Dedifferentiated amniotic fluid mesenchymal stem cell (primary cell): ENCODE data around the gene ZNF620.
A peak's percentile ranks its signal among the peaks of the same experiment; 100 is the strongest.
"Not testable (repeated sequence)": the region's sequence is repeated elsewhere in the genome, so short reads cannot be mapped to it uniquely, and the experiment has no call there.

ENCODE experiments used
- DNase-seq: peaks from one replicate; pipeline ENCODE4 v3.0.0-alpha.2; 2016; ENCODE audit errors: extremely low spot score

The ZNF620 gene

DNA sequence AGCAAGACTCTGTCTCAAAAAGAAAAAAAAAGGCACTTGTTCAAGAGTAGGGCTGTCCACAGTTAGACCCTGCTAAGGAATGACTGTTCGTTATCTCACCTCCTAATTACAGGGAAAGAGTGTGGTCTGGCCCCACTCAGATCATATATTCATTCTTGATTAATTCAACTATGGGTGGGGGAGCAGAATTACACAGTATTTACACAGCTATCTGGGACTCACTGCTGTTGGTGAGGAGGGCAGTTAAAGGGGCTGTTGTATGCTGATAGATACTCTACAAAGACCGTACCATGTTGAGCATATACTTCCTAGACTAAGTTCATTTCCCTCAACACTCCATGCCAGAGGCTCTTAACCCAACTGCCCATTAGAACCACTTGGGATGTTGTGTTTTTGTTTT lies 3.8 kb upstream of the ZNF620 start:
- no peak for DNase-seq

DNA sequence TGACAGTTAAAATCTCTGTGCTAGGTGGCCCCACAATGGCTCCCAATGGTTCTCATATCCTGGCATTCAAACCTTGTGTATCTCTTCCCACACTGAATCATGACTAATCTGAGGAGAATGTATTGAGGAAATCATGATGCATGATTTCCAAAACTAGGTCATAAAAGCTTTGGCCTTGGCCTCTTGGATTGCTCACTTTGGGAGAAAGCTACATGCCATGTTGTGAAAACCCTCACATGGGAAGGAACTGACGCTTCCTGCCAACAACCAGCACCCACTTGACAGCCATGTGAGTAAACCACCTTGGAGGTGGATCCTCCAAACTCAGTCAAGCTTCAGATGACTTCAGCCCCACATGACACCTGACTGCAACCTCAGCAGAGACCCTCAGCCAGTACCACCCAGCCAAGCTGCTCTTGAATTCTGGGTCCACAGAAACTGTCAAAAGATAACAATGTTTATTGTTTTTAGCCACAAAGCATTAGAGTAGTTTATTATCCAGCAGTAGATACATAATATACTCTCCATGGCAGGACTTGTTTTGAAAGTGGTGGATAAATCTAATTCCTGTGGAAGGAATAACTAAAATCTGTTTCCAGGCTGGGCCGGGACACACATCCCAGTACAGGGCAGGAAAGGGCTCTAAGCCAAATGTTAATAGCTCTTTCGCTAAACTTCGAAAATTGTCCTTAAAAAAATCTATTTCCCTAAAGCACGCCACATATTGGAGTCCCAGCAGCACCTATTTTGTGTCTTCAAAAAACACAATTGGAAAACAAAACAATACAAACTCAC lies 1.0 kb upstream of the ZNF620 start:
- DNase-seq = peak; percentile 66

DNA sequence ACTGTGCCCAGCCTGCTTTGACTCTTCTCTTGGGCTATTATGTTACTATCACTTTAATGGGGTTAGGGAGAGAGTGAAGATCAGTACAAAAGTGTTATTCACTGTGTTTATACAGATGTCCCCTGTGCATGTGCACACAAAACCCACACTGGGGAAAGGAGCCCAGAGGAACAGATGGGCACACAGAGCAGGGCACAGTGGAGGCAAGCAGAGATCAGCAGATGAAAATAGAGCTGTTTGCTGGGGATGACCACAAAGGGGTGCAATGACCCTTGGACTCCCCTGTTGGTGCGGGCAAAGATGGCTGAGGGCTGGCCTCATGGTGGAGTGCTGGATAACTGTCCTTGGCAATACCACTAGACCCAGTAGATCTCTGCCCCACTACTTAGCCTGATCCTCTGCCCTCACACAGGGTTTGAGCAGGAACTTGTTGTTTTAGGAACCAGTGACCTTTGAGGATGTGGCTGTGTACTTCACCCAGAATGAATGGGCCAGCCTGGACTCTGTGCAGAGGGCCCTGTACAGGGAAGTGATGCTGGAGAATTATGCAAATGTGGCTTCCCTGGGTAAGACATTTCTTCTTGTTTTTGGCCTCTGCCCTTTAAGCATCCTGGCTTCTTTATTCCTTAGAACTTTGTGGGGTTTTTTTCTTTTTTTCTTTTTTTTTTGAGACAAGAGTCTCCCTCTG lies 5.3 kb downstream of the ZNF620 start:
- no peak for DNase-seq

DNA sequence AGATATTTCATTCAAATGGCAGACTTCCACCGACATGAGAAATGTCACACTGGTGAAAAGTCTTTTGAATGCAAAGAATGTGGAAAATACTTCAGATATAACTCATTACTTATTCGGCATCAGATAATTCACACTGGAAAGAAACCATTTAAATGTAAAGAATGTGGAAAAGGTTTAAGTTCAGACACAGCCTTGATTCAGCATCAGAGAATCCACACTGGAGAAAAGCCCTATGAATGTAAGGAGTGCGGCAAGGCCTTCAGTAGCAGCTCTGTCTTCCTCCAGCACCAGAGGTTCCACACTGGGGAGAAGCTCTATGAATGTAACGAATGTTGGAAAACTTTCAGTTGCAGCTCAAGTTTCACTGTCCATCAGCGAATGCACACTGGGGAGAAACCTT lies 10.4 kb downstream of the ZNF620 start:
- DNase-seq = peak; percentile 30

DNA sequence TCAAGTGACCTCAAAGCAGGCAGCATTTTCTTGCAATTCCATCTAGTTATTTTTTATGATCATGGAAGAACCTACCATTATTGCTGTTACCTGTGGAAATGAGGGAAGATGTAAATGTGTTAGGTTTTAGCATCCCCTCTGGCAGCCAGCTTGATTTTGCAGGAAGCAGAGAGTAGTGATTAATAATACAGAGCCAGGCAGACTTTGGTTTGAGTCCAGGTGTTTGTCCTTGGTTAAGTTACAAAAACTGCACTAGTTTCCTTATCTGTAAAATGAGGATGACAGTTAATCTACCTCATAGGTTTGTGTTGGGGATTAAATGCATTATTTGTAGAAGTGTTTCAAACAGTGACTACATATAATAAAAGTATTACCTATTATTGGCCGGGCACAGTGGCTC lies 12.2 kb downstream of the ZNF620 start:
- DNase-seq = no peak

DNA sequence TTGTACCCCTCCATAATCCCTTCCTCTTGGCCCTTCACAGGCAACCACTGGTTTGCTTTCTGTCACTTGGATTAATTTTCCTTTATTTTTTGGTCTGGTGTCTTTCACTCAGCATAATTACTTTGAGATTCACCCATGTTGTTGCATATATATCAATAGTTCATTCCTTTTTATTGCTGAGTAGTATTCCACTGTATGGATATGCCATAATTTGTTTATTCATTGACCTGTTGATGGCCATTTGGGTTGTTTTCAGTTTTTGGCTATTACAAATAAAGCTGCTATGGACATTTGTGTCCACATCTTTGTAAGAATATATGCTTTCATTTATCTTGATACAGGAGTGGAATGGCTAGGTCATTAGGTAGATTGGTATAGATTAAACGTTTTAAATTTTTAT lies 13.0 kb downstream of the ZNF620 start:
- no peak for DNase-seq

DNA sequence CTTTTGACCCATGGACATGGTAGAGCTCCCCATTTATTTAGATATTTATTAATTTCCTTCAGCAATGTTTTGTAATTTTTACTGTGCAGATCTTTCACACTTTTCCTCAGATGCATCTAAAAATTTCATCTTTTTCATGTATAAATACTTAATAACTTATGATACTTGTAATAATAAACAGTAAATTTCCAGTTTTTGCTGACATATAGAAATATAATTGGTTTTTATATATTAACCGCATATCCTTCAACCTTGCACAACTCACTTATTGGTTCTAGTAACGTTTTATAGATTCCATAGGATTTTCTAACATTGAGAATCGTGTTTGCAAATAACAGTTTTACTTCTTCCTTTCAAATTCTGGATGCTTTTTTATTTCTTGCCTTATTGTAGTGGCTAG lies 15.4 kb downstream of the ZNF620 start:
- DNase-seq = no peak

DNA sequence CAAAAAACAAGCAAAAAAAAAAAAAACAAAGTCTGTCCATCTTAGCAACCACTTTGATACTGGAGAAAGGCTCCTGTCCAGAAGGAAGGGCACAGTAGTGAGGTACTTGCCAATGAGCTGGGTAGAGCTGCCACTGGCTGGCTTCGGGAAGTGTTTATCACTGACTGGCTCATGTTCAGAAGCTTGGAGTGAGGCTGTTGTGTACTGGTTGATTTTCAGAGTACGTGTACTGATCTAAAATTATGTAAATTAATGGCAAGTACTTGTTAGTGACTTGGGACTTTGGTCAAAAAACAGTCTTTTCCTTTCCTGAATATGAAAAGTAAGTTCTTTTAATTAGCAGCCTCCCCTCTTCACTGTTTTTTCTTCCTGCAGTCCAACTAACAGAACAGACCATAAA lies 17.9 kb downstream of the ZNF620 start:
- DNase-seq = no peak

DNA sequence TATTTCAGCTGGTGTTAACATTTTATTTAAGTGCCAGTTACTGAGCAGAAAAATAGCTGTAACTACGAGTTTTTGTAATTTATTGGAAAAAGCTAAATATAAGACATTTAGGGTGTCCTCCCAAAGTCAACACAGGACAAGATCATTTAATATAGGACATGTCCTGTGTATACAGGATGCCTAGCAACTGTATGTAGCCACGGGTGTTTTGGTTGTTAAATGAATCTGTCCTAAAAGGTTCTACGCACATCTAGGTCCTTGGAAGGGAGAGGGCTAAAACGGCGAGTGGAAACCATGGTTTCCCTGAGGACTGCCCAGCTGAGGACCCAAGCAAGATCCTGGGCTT lies 18.4 kb downstream of the ZNF620 start:
- DNase-seq = no peak

DNA sequence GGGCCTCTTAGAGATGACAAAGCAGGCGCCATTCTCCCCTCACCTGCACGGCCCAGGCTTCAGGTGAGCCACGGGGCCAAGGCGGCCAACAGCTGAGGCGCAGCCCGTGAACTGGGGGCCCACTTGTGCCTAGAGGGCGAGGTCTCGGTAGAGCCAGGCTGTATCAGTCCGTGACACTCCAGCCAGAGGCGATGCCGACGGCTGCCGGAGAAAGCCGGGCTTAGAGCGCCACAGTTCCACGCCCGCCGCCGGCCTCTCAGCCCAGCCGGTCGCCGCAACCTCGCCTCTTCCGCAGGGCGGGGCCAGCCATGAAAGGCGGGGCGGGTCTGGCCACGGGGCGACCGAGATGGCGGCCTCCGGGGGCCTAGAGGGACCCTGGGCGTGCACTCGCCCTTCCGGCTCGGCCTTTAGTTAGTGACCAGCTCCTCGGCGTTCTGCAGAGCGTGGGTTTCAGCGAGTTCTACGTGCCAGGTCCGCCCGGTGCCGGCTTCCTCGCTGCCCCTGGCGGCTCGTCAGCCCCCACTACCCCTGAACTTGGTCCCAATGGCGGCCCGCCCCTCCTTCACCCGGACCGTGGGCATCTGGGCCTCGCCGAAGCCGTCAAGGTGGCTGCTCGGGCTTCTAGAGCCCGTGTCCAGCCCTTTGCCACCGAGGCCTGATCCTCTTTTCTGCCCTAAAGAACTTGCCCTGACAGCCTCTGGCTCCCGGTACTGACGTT lies 18.9 kb downstream of the ZNF620 start, which contains the start of gene ZNF621:
Gene ZNF621, plus strand, starts transcription at position 393 of the 718 bp plus-strand sequence. CDS start 881 bp downstream, outside the sequence.
- peak; percentile 52 for DNase-seq

DNA sequence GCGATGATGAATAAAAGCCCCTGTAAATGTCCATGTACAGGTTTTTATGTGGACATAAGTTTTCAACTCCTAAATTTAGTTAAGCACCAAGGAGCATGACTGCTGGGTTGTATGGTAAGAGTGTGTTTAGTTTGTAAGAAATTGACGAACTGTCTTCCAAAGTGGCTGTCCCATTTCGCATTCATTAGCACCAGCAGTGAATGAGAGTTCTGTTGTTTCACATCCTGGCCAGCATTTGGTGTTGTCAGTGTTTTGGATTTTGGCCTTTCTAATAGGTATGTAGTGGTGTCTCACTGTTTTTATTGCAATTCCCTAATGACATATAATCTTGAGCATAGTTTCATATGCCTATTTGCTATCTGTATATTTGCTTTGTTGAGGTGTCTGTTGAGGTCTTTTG lies 22.6 kb downstream of the ZNF620 start:
- DNase-seq = no peak

DNA sequence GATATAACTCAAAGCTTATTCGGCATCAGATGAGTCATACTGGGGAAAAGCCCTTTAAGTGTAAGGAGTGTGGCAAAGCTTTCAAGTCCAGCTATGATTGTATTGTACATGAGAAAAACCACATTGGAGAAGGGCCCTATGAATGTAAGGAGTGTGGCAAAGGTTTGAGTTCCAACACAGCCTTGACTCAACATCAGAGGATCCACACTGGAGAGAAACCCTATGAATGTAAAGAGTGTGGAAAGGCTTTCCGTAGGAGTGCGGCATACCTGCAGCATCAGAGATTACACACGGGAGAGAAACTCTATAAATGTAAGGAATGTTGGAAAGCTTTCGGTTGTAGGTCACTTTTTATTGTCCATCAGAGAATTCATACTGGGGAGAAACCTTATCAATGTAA lies 26.4 kb downstream of the ZNF620 start:
- DNase-seq = no peak

DNA sequence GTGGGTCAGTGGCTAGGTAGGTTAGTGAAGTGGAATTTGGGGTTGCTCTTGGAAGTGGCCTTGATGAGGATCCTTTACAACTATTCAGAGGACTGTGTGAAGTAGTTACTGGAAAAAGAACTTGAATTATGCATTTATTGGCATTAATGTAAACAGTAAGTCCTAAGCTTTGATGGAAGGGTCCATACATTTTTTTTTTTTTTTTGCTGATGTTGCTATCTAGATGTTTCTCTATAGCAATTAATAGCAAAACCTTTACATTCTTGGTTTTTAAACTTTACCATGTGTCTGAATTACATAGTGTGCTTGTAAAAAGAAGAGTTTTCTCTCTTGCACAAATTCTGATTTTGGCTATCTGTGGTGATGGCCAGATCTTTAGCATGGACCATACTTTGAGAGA lies 28.4 kb downstream of the ZNF620 start:
- no peak for DNase-seq

DNA sequence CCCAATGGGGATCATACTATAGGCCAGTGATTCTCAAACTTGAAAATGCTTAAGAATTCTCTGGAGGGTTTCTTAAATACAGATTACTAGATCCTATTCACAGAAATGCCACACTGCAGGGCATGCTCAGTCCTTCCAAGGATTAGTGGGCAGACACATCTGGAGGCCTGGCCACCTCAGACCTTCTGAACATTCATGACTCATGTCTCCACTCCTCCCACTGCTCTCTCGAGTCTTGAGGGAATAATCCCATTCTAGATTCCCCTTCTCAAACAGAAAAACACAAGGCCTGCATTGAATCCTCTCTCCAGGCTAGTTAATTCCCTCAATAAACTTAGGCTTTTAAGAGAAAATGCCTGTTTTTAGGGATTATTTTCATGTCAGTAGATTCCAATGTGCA lies 41.0 kb downstream of the ZNF620 start:
- DNase-seq = peak; percentile 59

DNA sequence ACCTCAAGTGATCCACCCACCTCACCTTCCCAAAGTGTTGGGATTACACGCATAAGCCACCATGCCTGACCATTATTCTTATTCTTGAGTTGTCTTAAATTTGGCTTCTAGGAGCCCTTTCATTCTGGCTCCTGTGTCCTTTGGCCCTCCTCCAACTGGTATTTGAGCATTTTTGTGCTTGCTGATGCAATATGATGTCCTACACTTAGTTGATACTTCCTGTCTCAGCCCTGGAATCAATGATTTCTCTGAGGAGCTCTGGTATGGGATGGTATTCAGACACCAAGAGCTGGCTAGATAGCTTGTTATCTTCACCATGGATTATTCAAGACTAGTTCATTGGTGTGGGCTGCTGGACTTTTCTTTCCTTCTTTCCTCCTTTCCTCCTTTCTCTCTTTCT lies 44.3 kb downstream of the ZNF620 start:
- DNase-seq = no peak

DNA sequence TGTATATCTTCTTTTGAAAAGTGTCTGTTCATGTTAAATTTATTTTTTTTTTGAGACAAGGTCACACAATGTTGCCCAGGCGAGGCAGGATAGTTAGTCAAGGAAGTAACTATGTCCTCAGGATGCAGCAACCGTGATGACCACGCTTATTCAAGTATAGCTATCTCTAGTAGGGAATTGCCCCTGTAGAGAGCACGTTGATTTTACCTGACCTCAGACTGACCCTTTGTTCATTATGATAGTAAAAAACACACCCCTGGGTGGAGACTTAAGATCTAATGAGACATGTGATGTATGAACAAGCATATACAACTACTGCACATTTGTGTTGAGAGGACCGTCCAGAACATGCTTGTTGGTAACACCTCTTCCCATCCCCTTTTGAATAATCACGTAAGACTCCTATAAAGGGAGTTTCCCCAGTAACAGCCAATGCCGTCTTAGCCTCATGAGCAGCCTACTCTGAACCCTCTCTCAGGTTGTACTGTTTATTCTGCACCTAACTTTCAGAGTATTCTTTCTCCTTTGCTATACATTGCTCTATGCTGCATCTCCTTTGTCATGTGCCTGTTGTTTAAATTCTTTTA lies 51.8 kb downstream of the ZNF620 start:
- no peak for DNase-seq

DNA sequence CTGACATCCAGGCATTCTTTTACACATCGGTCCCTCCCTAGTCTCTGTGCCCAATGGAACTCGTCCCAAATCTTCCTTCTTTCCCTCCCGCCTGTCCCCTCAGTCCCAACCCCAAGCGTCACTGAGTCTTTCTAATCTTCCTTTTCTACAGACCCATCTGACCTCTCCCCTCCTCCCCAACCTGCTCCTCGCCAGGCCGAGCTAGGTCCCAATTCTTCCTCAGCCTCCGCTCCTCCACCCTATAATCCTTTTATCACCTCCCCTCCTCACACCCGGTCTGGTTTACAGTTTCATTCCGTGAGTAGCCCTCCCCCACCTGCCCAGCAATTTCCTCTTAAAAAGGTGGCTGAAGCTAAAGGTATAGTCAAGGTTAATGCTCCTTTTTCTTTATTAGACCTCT lies 56.6 kb downstream of the ZNF620 start:
- not testable (repeated sequence) for DNase-seq

DNA sequence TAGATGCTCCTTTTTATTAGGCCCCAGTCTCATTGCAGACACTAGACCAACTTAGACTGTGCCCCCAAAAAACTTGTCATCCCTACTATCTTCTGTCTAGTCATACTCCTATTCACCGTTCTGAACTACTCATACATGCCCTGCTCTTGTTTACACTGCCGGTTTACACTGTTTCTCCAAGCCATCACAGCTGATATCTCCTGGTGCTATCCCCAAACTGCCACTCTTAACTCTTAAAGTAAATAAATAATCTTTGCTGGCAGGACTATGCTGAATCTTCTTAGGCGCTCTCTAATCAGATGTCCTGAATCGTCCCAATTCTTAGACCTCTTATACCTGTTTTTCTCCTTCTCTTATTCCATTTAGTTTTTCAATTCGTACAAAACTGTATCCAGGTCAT lies 59.8 kb downstream of the ZNF620 start:
- not testable (repeated sequence) for DNase-seq

DNA sequence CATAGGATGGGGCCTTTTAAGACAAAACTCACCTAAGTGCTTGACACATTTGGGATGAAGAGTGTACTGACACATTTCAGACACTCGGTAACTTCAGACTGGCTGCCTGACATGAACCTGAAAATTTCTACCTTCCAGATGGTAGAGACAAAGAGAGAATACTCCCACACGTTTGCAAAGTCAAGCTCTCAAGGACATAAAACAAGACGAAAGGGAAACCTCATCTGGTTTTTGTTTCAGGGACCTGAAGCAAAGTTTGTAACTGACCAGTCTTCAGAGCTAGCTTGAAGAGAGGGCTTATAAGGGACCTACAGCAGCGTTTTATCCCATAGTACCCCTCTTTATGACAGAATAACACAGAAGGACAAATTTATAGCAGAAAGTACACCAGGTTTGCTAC lies 60.9 kb downstream of the ZNF620 start:
- DNase-seq = no peak
